ENCODE results near the gene ELFN1.

ELFN1 gene

DNA sequence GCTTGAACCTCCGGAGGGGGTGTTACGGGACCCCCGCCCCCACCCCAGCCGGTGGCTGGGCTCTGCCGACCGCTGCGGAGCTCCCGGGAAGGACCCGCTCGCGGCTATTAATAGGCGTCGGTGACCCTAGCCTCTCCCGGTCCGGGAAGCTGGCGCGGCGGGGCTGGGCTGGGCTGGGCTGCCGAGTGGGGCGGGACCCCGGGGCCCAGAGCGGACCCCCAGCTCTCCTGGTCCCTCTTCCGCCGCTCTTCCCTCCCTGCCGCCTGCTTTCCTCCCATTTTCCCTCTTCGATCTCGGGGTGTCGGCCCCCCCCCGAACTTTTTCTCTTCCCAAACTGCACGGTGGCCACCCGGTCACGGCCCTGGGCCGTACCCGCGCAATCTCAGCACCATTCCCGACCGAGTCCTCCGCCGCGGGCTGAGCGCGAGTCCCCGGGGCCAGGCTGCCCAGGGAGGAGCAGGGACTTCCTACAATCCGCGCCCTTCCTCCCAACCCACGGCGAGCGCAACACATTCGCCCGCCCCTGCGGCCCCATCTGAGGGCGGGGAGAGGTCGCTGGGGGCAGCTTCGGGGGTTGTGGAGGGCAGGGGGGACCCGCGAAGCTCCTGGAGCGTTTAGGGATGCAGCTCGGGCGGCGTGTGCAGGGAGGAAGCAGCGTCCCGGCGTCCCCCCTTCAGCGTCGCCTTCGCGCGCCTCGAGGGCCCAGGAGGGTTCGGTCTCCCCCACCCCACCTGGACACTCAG is 3.1 kb upstream of the ELFN1 start:
- H3K4me3 ChIP-seq (replicated peaks; ENCODE audit: low read depth, low read length): 0 out of 2 replicates have a peak overlapping the region, but pooled peaks have one; percentile 1
- TF ChIP-seq, protein P1, sequence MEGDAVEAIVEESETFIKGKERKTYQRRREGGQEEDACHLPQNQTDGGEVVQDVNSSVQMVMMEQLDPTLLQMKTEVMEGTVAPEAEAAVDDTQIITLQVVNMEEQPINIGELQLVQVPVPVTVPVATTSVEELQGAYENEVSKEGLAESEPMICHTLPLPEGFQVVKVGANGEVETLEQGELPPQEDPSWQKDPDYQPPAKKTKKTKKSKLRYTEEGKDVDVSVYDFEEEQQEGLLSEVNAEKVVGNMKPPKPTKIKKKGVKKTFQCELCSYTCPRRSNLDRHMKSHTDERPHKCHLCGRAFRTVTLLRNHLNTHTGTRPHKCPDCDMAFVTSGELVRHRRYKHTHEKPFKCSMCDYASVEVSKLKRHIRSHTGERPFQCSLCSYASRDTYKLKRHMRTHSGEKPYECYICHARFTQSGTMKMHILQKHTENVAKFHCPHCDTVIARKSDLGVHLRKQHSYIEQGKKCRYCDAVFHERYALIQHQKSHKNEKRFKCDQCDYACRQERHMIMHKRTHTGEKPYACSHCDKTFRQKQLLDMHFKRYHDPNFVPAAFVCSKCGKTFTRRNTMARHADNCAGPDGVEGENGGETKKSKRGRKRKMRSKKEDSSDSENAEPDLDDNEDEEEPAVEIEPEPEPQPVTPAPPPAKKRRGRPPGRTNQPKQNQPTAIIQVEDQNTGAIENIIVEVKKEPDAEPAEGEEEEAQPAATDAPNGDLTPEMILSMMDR (IDR thresholded peaks at IDR 0.05; ENCODE audit: low read depth, low read length, missing control alignments): no peak
- DNase-seq (ENCODE audit: extremely low read depth, low read depth): no peak

DNA sequence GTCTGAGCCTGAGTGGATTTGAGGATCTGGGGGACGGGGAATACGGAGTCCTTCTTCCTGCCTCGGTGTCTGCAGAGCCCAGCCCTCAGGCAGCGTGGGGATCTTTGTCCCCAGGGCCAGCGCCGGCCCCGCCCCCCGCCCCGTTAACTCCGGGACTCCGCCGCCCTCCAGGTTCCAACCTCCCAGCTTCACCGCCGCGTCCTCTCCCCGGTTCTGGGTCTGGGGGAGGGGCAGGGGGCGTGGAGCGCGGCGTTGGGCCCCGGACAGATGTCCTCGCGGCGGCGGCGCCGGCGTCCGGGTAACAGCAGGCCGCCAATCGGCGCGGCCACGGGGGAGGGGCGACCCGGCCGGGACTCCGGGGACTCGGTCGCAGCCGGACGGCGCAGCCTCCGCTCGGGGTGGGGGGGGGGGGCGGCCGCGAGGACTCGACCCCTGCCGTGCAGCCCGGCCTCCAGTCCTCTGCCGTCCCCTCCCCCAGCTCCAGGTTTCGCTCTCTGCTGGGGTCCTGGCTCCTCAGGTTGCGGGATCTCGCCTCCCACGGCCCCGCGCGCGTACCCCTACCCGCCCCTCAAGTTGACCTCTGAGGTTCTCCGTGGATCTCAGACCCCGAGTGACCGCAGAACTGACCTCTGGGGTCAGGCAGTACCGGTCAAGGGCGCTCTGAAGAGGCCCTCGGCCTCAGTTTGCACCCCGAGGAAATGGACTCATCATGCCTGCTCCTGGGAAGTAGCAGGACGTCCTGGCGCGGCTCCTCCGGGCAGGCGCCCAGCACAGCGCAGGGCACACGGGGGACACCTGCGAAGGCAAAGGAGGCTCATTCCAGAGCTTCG is 2.3 kb upstream of the ELFN1 start:
- 0 out of 2 replicates have a peak overlapping the region, but pooled peaks have one; percentile 1 for H3K4me3 ChIP-seq (replicated peaks; ENCODE audit: low read depth, low read length)
- TF ChIP-seq, protein P1 (IDR thresholded peaks at IDR 0.05; ENCODE audit: low read depth, low read length, missing control alignments): no peak

DNA sequence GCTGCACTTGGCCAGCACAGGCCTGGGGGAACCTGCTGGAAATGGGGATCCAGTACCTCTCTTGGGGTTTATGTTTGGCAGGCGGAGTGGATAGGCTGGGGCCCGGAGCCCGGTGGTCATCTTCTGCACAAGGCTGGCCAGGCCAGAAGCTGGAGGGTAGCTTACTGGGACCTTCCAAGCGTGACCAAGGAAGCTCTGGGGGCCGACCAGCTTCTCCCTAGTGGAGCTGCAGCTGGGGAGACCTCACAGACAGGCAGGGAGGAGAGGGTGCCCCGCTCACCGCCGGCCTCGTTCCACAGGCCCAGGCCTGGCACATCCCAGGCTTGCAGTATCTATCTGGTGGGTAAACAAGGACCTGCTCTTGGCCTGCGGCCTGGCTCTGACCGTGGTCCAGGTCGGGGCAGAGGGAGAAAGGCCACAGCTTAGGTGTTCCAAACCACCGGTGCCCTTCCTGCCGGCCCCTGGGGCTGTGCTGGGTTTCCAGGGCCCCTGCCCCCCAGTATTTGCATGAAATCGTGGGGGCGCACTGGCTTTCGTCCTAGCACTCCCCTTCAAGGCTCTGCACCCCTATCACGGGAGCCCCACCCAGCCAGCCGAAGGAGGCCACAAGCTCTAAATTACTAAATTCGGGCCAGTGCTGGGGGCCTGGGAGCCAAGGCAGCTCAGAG is 1.5 kb upstream of the ELFN1 start:
- no peak for DNase-seq (ENCODE audit: extremely low read depth, low read depth)
- TF ChIP-seq, protein P1 (IDR thresholded peaks at IDR 0.05; ENCODE audit: low read depth, low read length, missing control alignments): no peak
- H3K4me3 ChIP-seq (replicated peaks; ENCODE audit: low read depth, low read length): no peak overlapping the region

More for the DNA sequence above, 2.3 kb upstream of the ELFN1 start:
- DNase-seq (ENCODE audit: extremely low read depth, low read depth): no peak

DNA sequence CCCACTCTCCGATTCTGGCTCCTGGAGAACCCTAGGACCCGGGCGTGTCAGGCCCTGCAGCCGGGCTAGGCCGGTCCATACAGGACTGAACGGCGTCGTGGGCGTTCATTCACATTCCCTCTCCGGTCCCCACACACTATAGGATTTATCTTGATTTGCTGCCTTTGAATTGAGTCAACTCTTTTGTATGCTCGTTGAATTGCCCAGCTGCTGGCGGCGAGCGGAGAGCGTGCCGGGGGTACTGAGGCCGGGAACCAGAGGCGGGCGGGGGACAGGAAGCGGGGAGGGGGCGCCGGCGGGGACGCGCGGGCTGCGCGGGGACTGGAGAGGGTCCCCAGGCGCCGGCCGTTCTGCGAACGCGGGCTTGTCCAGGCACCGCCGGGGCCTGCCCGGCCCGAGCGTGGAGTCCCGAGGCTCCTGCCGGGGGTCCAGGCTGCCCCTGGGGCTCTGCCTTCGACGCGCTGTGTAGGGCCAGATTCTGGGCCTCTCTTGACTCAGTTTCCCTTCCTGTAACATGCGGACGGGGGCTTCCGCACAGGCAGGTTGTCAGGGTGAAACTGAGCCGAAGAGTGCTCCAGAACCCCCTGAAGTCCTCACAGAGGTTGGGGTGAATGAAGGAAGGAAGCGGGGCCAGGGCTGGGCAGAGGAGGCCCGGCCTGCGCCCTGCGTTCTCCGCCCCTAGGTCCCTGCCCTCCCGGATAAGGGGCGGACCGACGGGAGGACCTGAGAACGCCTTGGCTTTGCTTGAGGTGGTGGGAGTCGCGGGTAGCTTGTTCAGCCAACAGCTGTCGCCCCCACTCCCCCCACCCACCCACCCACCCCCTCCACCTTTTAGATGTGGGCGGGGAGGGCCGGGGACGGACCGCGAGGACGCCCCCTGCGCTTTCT is 769 bp upstream of the ELFN1 start:
- no peak for DNase-seq (ENCODE audit: extremely low read depth, low read depth)
- TF ChIP-seq, protein P1 (IDR thresholded peaks at IDR 0.05; ENCODE audit: low read depth, low read length, missing control alignments): no peak
- no peak overlapping the region for H3K4me3 ChIP-seq (replicated peaks; ENCODE audit: low read depth, low read length)

DNA sequence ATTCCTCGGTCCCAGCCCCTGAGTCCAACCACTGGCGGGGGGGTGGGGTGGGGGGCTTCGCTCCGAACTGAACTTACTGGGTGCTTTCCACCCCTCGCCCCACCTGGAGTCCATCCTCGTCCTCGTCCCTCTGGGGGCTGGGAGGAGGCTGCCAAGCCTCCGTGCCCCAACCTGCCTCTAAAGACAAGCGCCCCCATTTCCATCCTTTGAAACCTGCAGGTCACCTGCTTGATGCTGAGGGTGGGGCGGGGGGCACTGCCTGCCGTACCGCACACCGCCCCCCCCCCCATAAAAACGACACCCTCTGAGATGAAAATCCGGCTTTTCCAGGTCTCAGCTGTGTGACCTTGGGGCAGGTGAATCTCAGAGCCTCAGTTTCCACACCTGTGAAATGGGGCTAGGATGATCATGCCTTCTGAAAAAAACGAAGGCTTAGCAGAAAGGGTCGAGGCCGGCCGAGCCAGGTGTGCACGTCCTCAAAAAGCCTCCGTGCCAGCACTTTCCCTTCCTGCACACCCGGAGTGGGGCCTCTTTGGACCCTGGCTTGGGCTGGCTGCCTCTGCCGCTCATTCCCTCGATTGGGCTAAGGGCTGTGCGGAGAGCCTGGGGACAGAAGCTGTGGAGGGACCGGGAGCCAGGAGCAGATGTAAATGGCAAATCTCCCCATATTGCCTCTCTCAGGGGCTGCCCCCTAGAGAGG is 967 bp downstream of the ELFN1 start:
- H3K4me3 ChIP-seq (replicated peaks; ENCODE audit: low read depth, low read length): no peak overlapping the region
- TF ChIP-seq, protein P1 (IDR thresholded peaks at IDR 0.05; ENCODE audit: low read depth, low read length, missing control alignments): no peak

More for the DNA sequence above, 967 bp downstream of the ELFN1 start:
- DNase-seq (ENCODE audit: extremely low read depth, low read depth): no peak
